ENCODE measurements around the gene ARHGEF28. TPM values are rescaled to one million over a fixed set of nuclear protein-coding genes. Genes with fewer than 3 reads are reported as not detected.

ARHGEF28 gene
- total RNA-seq, 2 donors from 2014 or later = 7.6 to 8.0 TPM

GRCh38 chr5:73692166-73692640 is 66.2 kb downstream of the ARHGEF28 start:
- no peaks in the 10 kb centered on the region for H3K36me3 ChIP-seq
- no peak overlapping the region for H3K27ac ChIP-seq
- TF ChIP-seq CTCF (IDR thresholded peaks at IDR 0.05) = no peak
- H3K4me3 ChIP-seq = no peak overlapping the region
- intact Hi-C loops (cut with DNase I) = loop anchor here (5.0 to 10.0 kb wide), 2 partner anchors 93 to 100 kb away; no protein-coding TSS in a partner anchor
- no peaks in the 10 kb centered on the region for H3K27me3 ChIP-seq
- H3K9me3 ChIP-seq = no peaks in the 10 kb centered on the region
- DNase-seq = no peak
- no peaks in the 10 kb centered on the region for H3K4me1 ChIP-seq
- H3K9ac ChIP-seq (ENCODE audit: low read depth in 2 of 2, low read length in 2 of 2) = no peak overlapping the region

GRCh38 chr5:73692981-73693380 is 67.0 kb downstream of the ARHGEF28 start:
- no peak for TF ChIP-seq CTCF (IDR thresholded peaks at IDR 0.05)
- Histone ChIP-seq H3K36me3 (no peaks in the 10 kb centered on the region), H3K9me3 (no peaks in the 10 kb centered on the region), H3K27ac (no peak overlapping the region), H3K27me3 (no peaks in the 10 kb centered on the region), H3K4me1 (no peaks in the 10 kb centered on the region), H3K9ac (ENCODE audit: low read depth in 2 of 2, low read length in 2 of 2) (no peak overlapping the region), H3K4me3 (no peak overlapping the region)
- no peak for DNase-seq
- intact Hi-C loops (cut with DNase I) = loop anchor here (5.0 to 10.0 kb wide), 2 partner anchors 92 to 101 kb away; no protein-coding TSS in a partner anchor

- Histone ChIP-seq H3K27ac (no peak overlapping the region), H3K9ac (ENCODE audit: low read depth in 2 of 2, low read length in 2 of 2) (no peak overlapping the region), H3K9me3 (no peaks in the 10 kb centered on the region), H3K4me3 (no peak overlapping the region), H3K36me3 (no peaks in the 10 kb centered on the region), H3K4me1 (no peaks in the 10 kb centered on the region), H3K27me3 (no peaks in the 10 kb centered on the region)
- no peak for DNase-seq
- intact Hi-C loops (cut with DNase I) = loop anchor here (5.0 to 10.0 kb wide), 2 partner anchors 91 to 101 kb away; no protein-coding TSS in a partner anchor
- peak; percentile 39 for TF ChIP-seq CTCF (IDR thresholded peaks at IDR 0.05)
Observed at GRCh38 chr5:73693573-73694061, 67.6 kb downstream of the ARHGEF28 start.

GRCh38 chr5:73694089-73694488 is 68.1 kb downstream of the ARHGEF28 start:
- no peaks in the 10 kb centered on the region for H3K4me1 ChIP-seq
- H3K27ac ChIP-seq = no peak overlapping the region
- no peak overlapping the region for H3K9ac ChIP-seq (ENCODE audit: low read depth in 2 of 2, low read length in 2 of 2)
- no peaks in the 10 kb centered on the region for H3K9me3 ChIP-seq
- intact Hi-C loops (cut with DNase I) = loop anchor here (5.0 to 10.0 kb wide), 2 partner anchors 91 to 102 kb away; no protein-coding TSS in a partner anchor
- H3K27me3 ChIP-seq = no peaks in the 10 kb centered on the region
- H3K4me3 ChIP-seq = no peak overlapping the region
- TF ChIP-seq CTCF (IDR thresholded peaks at IDR 0.05) = no peak
- no peaks in the 10 kb centered on the region for H3K36me3 ChIP-seq
- DNase-seq = no peak

- H3K9me3 ChIP-seq = no peaks in the 10 kb centered on the region
- intact Hi-C loops (cut with DNase I) = loop anchor here (10.0 kb wide), 1 partner anchor 87 kb away; no protein-coding TSS in a partner anchor
- TF ChIP-seq CTCF (IDR thresholded peaks at IDR 0.05) = no peak
Observed at GRCh38 chr5:73698011-73698410, 72.0 kb downstream of the ARHGEF28 start.

More at GRCh38 chr5:73698011-73698410, 72.0 kb downstream of the ARHGEF28 start:
- no peak overlapping the region for H3K4me3 ChIP-seq
- no peaks in the 10 kb centered on the region for H3K36me3 ChIP-seq
- no peak for DNase-seq
- no peaks in the 10 kb centered on the region for H3K4me1 ChIP-seq
- no peak overlapping the region for H3K9ac ChIP-seq (ENCODE audit: low read depth in 2 of 2, low read length in 2 of 2)
- H3K27ac ChIP-seq = no peak overlapping the region
- H3K27me3 ChIP-seq = no peaks in the 10 kb centered on the region

Data from colonic mucosa (tissue), 4 donors.